Measurements from ENCODE around the gene TMEM156. TPM values are rescaled to one million over a fixed set of nuclear protein-coding genes. Genes with fewer than 3 reads are reported as not detected.

TMEM156 gene
- total and polyA plus RNA-seq, 4 donors = 0.58 to 0.70 (median 0.64) TPM

DNA sequence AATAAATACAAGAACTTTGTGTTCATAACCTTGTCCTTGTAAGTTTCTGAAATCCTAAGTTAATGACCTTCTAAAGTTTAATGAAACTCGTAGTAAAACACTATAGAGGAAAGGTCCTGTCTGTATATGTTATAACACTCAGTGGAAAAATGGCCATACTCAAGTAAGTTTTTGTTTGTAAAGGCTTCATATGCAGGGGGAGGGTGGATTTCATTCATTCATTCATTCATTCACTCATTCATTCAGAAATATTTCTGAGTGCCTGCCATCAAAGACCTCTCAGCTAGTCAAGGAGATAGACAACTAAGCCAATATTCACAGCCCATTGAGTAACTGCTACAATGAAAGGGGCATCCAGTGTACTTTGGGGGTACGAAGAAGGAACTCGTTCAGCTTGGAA is 6.9 kb upstream of the TMEM156 start:
- Histone ChIP-seq H3K9me3 (ENCODE audit: control insufficient read depth in 4 of 4, low read length in 3 of 4) (no peaks in the 10 kb centered on the region), H3K27ac (ENCODE audit: low read depth in 1 of 2, low read length in 2 of 2) (no peak overlapping the region), H3K9ac (ENCODE audit: low read depth in 1 of 2, low read length in 2 of 2) (no peak overlapping the region), H3K4me3 (ENCODE audit: low read depth in 1 of 3, low read length in 3 of 3) (no peak overlapping the region), H3K27me3 (ENCODE audit: control insufficient read depth in 4 of 4, insufficient read depth in 4 of 4, low read length in 3 of 4) (no peaks in the 10 kb centered on the region), H3K4me1 (ENCODE audit: control insufficient read depth in 4 of 4, insufficient read depth in 4 of 4, low read length in 3 of 4) (peaks cover 2 to 10% (median 9%) of the 10 kb centered on the region in 4 donors), H3K36me3 (ENCODE audit: control insufficient read depth in 4 of 4, insufficient read depth in 3 of 4, low read depth in 1 of 4, low read length in 3 of 4) (no peaks in the 10 kb centered on the region)
- no peak for DNase-seq (ENCODE audit: low spot score)
- 97% methylated on average over 3 of the region's 3 CpGs for WGBS
- TF ChIP-seq, protein P1, sequence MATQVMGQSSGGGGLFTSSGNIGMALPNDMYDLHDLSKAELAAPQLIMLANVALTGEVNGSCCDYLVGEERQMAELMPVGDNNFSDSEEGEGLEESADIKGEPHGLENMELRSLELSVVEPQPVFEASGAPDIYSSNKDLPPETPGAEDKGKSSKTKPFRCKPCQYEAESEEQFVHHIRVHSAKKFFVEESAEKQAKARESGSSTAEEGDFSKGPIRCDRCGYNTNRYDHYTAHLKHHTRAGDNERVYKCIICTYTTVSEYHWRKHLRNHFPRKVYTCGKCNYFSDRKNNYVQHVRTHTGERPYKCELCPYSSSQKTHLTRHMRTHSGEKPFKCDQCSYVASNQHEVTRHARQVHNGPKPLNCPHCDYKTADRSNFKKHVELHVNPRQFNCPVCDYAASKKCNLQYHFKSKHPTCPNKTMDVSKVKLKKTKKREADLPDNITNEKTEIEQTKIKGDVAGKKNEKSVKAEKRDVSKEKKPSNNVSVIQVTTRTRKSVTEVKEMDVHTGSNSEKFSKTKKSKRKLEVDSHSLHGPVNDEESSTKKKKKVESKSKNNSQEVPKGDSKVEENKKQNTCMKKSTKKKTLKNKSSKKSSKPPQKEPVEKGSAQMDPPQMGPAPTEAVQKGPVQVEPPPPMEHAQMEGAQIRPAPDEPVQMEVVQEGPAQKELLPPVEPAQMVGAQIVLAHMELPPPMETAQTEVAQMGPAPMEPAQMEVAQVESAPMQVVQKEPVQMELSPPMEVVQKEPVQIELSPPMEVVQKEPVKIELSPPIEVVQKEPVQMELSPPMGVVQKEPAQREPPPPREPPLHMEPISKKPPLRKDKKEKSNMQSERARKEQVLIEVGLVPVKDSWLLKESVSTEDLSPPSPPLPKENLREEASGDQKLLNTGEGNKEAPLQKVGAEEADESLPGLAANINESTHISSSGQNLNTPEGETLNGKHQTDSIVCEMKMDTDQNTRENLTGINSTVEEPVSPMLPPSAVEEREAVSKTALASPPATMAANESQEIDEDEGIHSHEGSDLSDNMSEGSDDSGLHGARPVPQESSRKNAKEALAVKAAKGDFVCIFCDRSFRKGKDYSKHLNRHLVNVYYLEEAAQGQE (IDR thresholded peaks at IDR 0.05) = no peak
- TF ChIP-seq HNF4A (conservative IDR thresholded peaks at IDR 0.05) = no peak
- TF ChIP-seq EGR1 (IDR thresholded peaks at IDR 0.05; ENCODE audit: low read depth in 2 of 2) = no peak
- TF ChIP-seq RXRA (IDR thresholded peaks at IDR 0.05) = no peak
- TF ChIP-seq RAD21 (IDR thresholded peaks at IDR 0.05) = no peak
- TF ChIP-seq TAF1 (conservative IDR thresholded peaks at IDR 0.05) = no peak
- TF ChIP-seq, protein P2, sequence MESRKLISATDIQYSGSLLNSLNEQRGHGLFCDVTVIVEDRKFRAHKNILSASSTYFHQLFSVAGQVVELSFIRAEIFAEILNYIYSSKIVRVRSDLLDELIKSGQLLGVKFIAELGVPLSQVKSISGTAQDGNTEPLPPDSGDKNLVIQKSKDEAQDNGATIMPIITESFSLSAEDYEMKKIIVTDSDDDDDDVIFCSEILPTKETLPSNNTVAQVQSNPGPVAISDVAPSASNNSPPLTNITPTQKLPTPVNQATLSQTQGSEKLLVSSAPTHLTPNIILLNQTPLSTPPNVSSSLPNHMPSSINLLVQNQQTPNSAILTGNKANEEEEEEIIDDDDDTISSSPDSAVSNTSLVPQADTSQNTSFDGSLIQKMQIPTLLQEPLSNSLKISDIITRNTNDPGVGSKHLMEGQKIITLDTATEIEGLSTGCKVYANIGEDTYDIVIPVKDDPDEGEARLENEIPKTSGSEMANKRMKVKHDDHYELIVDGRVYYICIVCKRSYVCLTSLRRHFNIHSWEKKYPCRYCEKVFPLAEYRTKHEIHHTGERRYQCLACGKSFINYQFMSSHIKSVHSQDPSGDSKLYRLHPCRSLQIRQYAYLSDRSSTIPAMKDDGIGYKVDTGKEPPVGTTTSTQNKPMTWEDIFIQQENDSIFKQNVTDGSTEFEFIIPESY (IDR thresholded peaks at IDR 0.05) = no peak
- TF ChIP-seq, protein P3, sequence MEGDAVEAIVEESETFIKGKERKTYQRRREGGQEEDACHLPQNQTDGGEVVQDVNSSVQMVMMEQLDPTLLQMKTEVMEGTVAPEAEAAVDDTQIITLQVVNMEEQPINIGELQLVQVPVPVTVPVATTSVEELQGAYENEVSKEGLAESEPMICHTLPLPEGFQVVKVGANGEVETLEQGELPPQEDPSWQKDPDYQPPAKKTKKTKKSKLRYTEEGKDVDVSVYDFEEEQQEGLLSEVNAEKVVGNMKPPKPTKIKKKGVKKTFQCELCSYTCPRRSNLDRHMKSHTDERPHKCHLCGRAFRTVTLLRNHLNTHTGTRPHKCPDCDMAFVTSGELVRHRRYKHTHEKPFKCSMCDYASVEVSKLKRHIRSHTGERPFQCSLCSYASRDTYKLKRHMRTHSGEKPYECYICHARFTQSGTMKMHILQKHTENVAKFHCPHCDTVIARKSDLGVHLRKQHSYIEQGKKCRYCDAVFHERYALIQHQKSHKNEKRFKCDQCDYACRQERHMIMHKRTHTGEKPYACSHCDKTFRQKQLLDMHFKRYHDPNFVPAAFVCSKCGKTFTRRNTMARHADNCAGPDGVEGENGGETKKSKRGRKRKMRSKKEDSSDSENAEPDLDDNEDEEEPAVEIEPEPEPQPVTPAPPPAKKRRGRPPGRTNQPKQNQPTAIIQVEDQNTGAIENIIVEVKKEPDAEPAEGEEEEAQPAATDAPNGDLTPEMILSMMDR (IDR thresholded peaks at IDR 0.05; ENCODE audit: low read depth, low read length, missing input control) = no peak
- no peak for TF ChIP-seq YY1 (IDR thresholded peaks at IDR 0.05)
- TF ChIP-seq GABPA (IDR thresholded peaks at IDR 0.05 in 1 of 2, conservative IDR thresholded peaks at IDR 0.05 in 1 of 2) = no peak
- no peak for TF ChIP-seq NR2F2 (IDR thresholded peaks at IDR 0.05)
- no peak for TF ChIP-seq FOXA2 (IDR thresholded peaks at IDR 0.05)
- no peak for TF ChIP-seq SP1 (IDR thresholded peaks at IDR 0.05)
- TF ChIP-seq HNF4G (IDR thresholded peaks at IDR 0.05) = no peak
- TF ChIP-seq JUND (IDR thresholded peaks at IDR 0.05) = no peak
- TF ChIP-seq FOXA1 (IDR thresholded peaks at IDR 0.05) = no peak
- TF ChIP-seq, protein P4, sequence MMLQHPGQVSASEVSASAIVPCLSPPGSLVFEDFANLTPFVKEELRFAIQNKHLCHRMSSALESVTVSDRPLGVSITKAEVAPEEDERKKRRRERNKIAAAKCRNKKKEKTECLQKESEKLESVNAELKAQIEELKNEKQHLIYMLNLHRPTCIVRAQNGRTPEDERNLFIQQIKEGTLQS (IDR thresholded peaks at IDR 0.05) = no peak
- TF ChIP-seq, protein P5, sequence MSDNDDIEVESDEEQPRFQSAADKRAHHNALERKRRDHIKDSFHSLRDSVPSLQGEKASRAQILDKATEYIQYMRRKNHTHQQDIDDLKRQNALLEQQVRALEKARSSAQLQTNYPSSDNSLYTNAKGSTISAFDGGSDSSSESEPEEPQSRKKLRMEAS (IDR thresholded peaks at IDR 0.05) = no peak
